SK-N-MC (cell line): ENCODE data around the gene DGKB.

Source experiments
- DNase-seq: peaks from one replicate; pipeline ENCODE4 v3.0.0-alpha.2; 2011; ENCODE audit warnings: low read depth, low spot score
- H3K27ac ChIP-seq: fragments of 200-600 bp; sonication (generic); 2 replicates; pipeline ENCODE4 v1.5.1; 2016; ENCODE audit warnings: mixed run types
- H3K36me3 ChIP-seq: fragments of 200-600 bp; sonication (generic); 2 replicates; pipeline ENCODE4 v1.6.1; 2017; ENCODE audit warnings: antibody characterized with exemption, low read length, mixed read lengths; ENCODE audit not compliant: insufficient read depth
- H3K4me3 ChIP-seq: fragments of 200-600 bp; sonication (generic); 2 replicates; pipeline ENCODE4 v1.5.1; 2016
- H3K9ac ChIP-seq: fragments of 200-600 bp; sonication (generic); 2 replicates; pipeline ENCODE4 v1.8.0; 2017; ENCODE audit warnings: mixed run types, mixed read lengths; ENCODE audit not compliant: insufficient read length
- H3K9me3 ChIP-seq: fragments of 200-600 bp; sonication (generic); 2 replicates; pipeline ENCODE4 v1.6.1; 2017; ENCODE audit warnings: low read depth, mild to moderate bottlenecking, antibody characterized with exemption, low read length, moderate library complexity, mixed read lengths
- EZH2 ChIP-seq: fragments of 200-600 bp; sonication (generic); IDR thresholded peaks from one replicate; pipeline ENCODE4 v1.6.1; 2017; ENCODE audit warnings: antibody characterized with exemption
- FOXP2 ChIP-seq: optimal IDR thresholded peaks from 2 replicates; pipeline ENCODE3; 2011; ENCODE audit warnings: mild to moderate bottlenecking, moderate library complexity; ENCODE audit not compliant: insufficient read depth; ENCODE audit errors: extremely low read length, control extremely low read depth
- POLR2AphosphoS5 ChIP-seq: IDR thresholded peaks from 2 replicates; pipeline ENCODE4 v1.6.1; 2012; ENCODE audit warnings: mild to moderate bottlenecking, low read depth, low read length, borderline replicate concordance

DGKB gene

GRCh38 chr7:14858410-14858809 lies 44.1 kb downstream of the DGKB start:
- no peaks in the 10 kb centered on the region for H3K36me3 ChIP-seq
- no peak overlapping the region for H3K27ac ChIP-seq
- TF ChIP-seq POLR2AphosphoS5 = no peak
- no peak for TF ChIP-seq FOXP2
- TF ChIP-seq EZH2 = no peak
- peaks cover 3% of the 10 kb centered on the region; the same call in 1 of the 2 replicates for H3K9me3 ChIP-seq
- no peak for DNase-seq
- H3K4me3 ChIP-seq = no peak overlapping the region
- no peak overlapping the region for H3K9ac ChIP-seq

- Histone ChIP-seq H3K9ac (no peak overlapping the region), H3K4me3 (no peak overlapping the region), H3K36me3 (no peaks in the 10 kb centered on the region), H3K9me3 (peaks cover 3% of the 10 kb centered on the region; the same call in 1 of the 2 replicates), H3K27ac (no peak overlapping the region)
- DNase-seq = no peak
- TF ChIP-seq EZH2 = no peak
- no peak for TF ChIP-seq FOXP2
- TF ChIP-seq POLR2AphosphoS5 = no peak
These were observed 47.3 kb downstream of the DGKB start for GRCh38 chr7:14855033-14855794.

- H3K27ac ChIP-seq = no peak overlapping the region
- H3K4me3 ChIP-seq = no peak overlapping the region
- TF ChIP-seq EZH2 (no peak), POLR2AphosphoS5 (no peak), FOXP2 (no peak)
- H3K36me3 ChIP-seq = no peaks in the 10 kb centered on the region
- DNase-seq = no peak
- H3K9ac ChIP-seq = no peak overlapping the region
- peaks cover 3% of the 10 kb centered on the region; the same call in 1 of the 2 replicates for H3K9me3 ChIP-seq
These were observed 48.1 kb downstream of the DGKB start for GRCh38 chr7:14854471-14854870.

DNA sequence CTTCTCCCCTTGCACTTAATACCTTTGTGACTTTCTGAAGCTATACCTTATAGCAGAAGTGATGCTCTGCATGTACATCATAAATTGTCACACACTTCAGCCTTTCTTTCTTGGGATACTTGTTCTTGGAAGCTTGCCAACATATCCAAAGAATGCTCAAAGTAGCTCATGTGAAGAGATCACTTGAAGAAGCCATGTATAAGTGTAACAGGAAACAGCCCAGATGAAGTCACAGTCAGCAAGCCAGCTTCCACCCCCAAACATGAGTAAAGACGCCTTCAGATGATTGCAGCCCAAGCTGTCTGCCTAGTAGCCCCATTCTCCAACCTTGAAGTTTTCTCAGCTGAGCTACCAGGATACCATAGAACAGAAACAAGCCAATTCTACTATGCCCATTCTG lies 50.9 kb downstream of the DGKB start:
- Histone ChIP-seq H3K27ac (no peak overlapping the region), H3K9me3 (peaks cover 3% of the 10 kb centered on the region; the same call in 1 of the 2 replicates), H3K4me3 (no peak overlapping the region), H3K36me3 (no peaks in the 10 kb centered on the region), H3K9ac (no peak overlapping the region)
- TF ChIP-seq POLR2AphosphoS5 (no peak), EZH2 (no peak), FOXP2 (no peak)
- no peak for DNase-seq

DNA sequence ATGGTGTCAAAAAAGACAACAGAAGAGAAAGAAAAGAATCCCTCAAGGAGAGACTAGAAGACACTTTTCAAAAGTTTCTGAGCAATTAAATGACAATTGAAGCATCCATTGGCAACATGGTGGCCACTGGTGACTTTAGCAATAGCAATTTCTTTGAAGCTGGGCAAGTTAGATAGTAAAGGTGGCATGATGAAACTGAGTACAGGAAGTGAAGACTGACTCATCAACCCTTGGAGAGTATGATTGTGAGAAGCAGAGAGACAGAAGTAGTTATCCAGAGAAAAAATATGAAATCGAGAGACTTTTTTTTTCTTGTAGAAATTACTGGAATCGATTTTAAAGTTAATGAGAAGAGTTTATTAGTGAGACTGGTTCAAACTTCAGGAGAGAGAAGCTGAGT lies 52.5 kb downstream of the DGKB start:
- Histone ChIP-seq H3K9ac (no peak overlapping the region), H3K4me3 (no peak overlapping the region), H3K27ac (no peak overlapping the region), H3K36me3 (no peaks in the 10 kb centered on the region), H3K9me3 (peaks cover 3% of the 10 kb centered on the region; the same call in 1 of the 2 replicates)
- TF ChIP-seq EZH2 (no peak), POLR2AphosphoS5 (no peak)
- DNase-seq = no peak

DNA sequence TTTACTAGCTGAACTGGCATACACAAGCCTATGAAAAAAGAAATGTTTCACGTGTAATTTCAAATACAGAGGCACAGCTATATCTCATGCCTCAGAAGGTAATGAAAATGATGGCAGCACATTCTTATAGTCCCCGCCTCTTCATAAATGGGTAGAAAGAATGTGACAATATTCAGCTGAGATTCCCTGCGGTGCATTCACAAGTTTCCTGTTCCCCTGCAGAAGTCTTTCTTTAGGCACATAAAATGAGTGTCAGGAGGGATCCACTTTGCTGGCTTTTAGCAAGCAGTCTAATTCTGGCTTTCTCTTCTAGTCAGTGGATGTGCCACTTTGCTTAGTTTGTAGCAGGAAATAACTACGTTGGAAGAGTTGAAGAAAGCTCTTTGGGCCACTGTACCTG lies 56.1 kb downstream of the DGKB start:
- H3K9ac ChIP-seq = no peak overlapping the region
- H3K36me3 ChIP-seq = no peaks in the 10 kb centered on the region
- DNase-seq = peak; percentile 60
- TF ChIP-seq FOXP2 (no peak), POLR2AphosphoS5 (no peak)
- H3K9me3 ChIP-seq = no peaks in the 10 kb centered on the region
- peak overlapping the region; percentile 85; the same call in 1 of the 2 replicates for H3K27ac ChIP-seq
- peak overlapping the region; percentile 30; the same call in 1 of the 2 replicates for H3K4me3 ChIP-seq

DNA sequence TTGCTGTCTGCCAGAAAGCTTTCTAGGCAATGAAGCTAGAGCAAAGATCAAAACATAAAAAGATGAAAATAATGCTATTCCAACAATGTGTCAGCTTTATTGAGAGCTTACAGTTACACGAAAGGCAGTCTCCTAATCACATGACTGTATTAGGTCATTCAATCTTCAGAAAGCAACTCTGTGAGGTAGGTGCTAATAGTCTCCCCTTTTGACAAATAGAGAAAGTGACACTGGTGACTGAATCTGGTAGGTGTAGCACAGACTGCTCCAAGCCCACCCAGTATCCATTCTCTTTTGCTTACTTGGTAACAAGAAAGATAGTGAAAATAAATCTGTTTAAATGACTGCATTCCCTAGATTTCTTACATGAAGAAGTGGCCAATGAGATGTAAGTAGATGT lies 58.8 kb downstream of the DGKB start:
- Histone ChIP-seq H3K4me3 (no peak overlapping the region), H3K9ac (no peak overlapping the region), H3K36me3 (no peaks in the 10 kb centered on the region), H3K9me3 (no peaks in the 10 kb centered on the region), H3K27ac (no peak overlapping the region)
- DNase-seq = no peak
- TF ChIP-seq EZH2 = no peak
- no peak for TF ChIP-seq FOXP2

DNA sequence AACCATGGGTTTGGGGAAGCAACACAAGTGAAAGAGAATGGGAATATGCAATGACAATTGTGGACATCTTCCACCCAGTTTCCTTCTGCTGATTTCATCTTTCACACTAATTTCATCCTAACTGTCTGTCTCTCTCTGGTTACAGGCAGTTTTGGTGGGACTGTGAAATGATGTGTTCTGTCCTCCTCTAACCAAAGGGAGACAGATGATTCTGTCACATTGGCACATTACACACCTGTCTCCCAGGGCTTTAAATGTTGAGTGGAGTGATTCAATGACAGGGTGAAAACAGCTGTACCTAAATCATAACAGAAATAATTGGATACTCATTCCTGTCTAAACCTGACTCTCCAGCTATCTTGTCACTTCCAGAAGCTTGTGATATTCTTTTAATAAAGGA lies 60.0 kb downstream of the DGKB start:
- no peak for DNase-seq
- Histone ChIP-seq H3K36me3 (no peaks in the 10 kb centered on the region), H3K9me3 (no peaks in the 10 kb centered on the region), H3K4me3 (no peak overlapping the region), H3K27ac (no peak overlapping the region), H3K9ac (no peak overlapping the region)
- TF ChIP-seq EZH2 (no peak), POLR2AphosphoS5 (no peak), FOXP2 (no peak)

- H3K9me3 ChIP-seq = no peaks in the 10 kb centered on the region
- H3K36me3 ChIP-seq = no peaks in the 10 kb centered on the region
- no peak for TF ChIP-seq EZH2
- no peak for TF ChIP-seq POLR2AphosphoS5
- TF ChIP-seq FOXP2 = no peak
- DNase-seq = no peak
- no peak overlapping the region for H3K9ac ChIP-seq
- H3K27ac ChIP-seq = no peak overlapping the region
- no peak overlapping the region for H3K4me3 ChIP-seq
These were observed 60.7 kb downstream of the DGKB start for GRCh38 chr7:14841869-14842268.
